Chondrocyte (in vitro differentiated cells): ENCODE measurements around the gene GTPBP6. TPM values are rescaled to one million over a fixed set of nuclear protein-coding genes. Genes with fewer than 3 reads are reported as not detected.
A peak's percentile ranks its signal among the peaks of the same experiment; 100 is the strongest.

Source experiments
- DNase-seq: peaks from one replicate; pipeline ENCODE4 v3.0.0; 2021; ENCODE audit warnings: mixed read lengths, low spot score
- H3K27ac Mint-ChIP-seq: one replicate; pipeline ENCODE4 v1.8.0; 2021; ENCODE audit warnings: mild to moderate bottlenecking, moderate library complexity, mixed read lengths; ENCODE audit not compliant: unreplicated experiment
- H3K27me3 Mint-ChIP-seq: 2 replicates; pipeline ENCODE4 v1.8.0; 2021; ENCODE audit warnings: low read depth, mixed read lengths
- H3K36me3 Mint-ChIP-seq: 2 replicates; pipeline ENCODE4 v1.8.0; 2021; ENCODE audit warnings: low read depth, mixed read lengths
- H3K4me1 Mint-ChIP-seq: 2 replicates; pipeline ENCODE4 v1.8.0; 2021; ENCODE audit warnings: low read depth, mild to moderate bottlenecking, mixed read lengths
- H3K4me3 Mint-ChIP-seq: one replicate; pipeline ENCODE4 v1.8.0; 2021; ENCODE audit warnings: mild to moderate bottlenecking, moderate library complexity, mixed read lengths; ENCODE audit not compliant: unreplicated experiment
- H3K9me3 Mint-ChIP-seq: 2 replicates; pipeline ENCODE4 v1.8.0; 2021; ENCODE audit warnings: low read depth, mixed read lengths
- CTCF ChIP-seq: fragments of 200-600 bp; sonication (generic); IDR thresholded peaks from 2 replicates; pipeline ENCODE4 v1.5.0; 2021; ENCODE audit warnings: antibody characterized with exemption, mild to moderate bottlenecking, moderate library complexity
- total RNA-seq: library from RNA; stranded (reverse); gene quantifications from 3 replicates; pipeline ENCODE4 v1.2.1, GENCODE V29; 2021

Gene GTPBP6
- total RNA-seq, 1 donor from 2014 or later, result 37.6 TPM

DNA sequence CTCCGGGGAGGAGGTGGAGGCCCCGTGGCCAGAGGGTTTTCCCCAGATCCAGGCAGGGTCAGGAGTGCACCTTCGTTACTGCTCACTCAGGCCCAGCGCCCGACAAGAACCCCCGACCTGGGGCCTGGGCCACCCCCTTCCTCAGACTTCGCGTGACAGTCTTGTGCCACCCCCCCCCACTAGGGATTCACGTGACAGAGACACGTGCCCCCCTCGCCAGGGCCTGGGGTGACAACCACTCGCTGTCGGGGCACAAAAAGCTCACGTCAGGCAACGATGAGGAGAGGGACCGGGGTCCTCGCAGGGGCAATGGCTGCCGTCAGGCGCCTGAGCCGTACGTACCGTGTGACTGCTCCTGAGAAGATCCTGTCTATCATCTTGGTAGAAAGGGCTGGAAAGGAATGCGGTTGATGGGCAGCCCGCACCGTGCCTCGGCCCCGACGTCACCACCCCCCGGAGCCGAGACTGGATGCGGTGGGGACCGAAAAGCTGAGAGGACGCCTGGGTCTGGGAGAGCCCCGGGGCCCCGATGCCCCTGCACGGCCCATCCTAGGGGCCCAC lies 23.0 kb upstream of the GTPBP6 start:
- no peak for TF ChIP-seq CTCF
- H3K4me1 Mint-ChIP-seq, result no peaks in the 10 kb centered on the region
- no peak overlapping the region for H3K27ac Mint-ChIP-seq
- no peak overlapping the region for H3K4me3 Mint-ChIP-seq
- no peak for DNase-seq
- peaks cover 1% of the 10 kb centered on the region for H3K9me3 Mint-ChIP-seq
- peaks cover 18% of the 10 kb centered on the region for H3K36me3 Mint-ChIP-seq
- no peaks in the 10 kb centered on the region for H3K27me3 Mint-ChIP-seq

DNA sequence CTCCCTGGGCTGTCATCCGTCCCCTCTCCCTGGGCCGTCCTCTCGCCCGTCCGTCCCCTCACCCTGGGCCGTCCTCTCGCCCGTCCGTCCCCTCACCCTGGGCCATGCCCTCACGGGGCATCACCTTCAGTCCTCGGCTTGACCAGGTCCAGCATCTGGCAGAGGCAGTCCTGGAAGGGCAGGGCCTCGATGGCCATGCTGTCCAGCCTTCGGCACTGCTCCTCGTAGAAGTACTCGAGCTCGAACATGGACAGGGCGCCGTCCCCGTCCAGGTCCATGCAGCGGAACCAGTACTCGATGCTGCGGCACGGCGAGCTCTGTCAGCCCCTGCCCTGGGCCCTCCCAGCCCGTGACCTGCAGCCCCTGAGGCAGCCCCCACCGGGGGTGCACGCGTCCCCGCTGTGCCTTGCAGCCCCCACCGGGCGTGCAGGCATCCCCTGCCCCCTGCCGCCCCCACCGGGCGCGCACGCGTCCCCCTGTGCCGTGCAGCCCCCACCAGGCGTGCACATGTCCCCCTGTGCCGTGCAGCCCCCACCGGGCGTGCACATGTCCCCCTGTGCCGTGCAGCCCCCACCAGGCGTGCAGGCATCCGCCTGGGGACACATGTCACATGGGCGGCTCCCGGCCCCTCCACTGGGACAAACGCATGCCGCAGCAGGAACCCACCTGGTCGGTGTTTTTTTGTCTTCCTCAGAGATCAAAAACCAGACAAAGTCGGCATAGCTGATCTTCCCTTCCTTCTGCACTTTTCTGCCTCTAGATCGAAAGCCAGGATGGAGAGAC lies 22.2 kb upstream of the GTPBP6 start:
- Mint-ChIP-seq H3K36me3 (peaks cover 24% of the 10 kb centered on the region), H3K4me1 (no peaks in the 10 kb centered on the region), H3K4me3 (no peak overlapping the region), H3K27me3 (no peaks in the 10 kb centered on the region), H3K27ac (peak overlapping the region; percentile 49), H3K9me3 (peaks cover 6% of the 10 kb centered on the region)
- no peak for TF ChIP-seq CTCF
- peak; percentile 94 for DNase-seq

DNA sequence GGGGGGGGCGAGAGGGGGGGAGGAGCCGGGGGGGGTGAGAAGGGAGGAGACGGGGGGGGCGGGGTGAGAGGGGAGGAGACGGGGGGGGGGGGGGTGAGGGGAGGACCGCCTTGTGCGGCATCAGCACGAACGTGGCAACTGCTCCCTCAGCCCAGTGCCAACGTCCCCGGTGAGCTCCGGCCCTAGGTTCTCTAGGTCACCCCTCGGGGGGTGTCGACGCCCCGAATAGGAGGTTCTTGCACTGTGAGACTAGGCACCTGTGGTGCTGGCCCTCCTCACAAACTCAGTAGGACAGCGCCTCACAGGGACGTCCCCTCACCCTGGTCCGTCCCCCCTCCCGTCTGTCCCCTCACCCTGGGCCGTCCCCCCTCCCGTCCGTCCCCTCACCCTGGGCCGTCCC lies 21.5 kb upstream of the GTPBP6 start:
- DNase-seq, result no peak
- H3K36me3 Mint-ChIP-seq, result peaks cover 24% of the 10 kb centered on the region
- no peak overlapping the region for H3K4me3 Mint-ChIP-seq
- H3K9me3 Mint-ChIP-seq, result peaks cover 6% of the 10 kb centered on the region
- TF ChIP-seq CTCF, result no peak
- H3K27me3 Mint-ChIP-seq, result no peaks in the 10 kb centered on the region
- no peaks in the 10 kb centered on the region for H3K4me1 Mint-ChIP-seq
- H3K27ac Mint-ChIP-seq, result no peak overlapping the region

- DNase-seq, result peak; percentile 92
- no peak for TF ChIP-seq CTCF
- Mint-ChIP-seq H3K9me3 (peaks cover 6% of the 10 kb centered on the region), H3K27me3 (no peaks in the 10 kb centered on the region), H3K4me3 (no peak overlapping the region), H3K36me3 (peaks cover 24% of the 10 kb centered on the region), H3K27ac (no peak overlapping the region), H3K4me1 (no peaks in the 10 kb centered on the region)
Observed at GRCh38 chrX:338836-339400, 20.3 kb upstream of the GTPBP6 start.

GRCh38 chrX:338281-338835 lies 19.8 kb upstream of the GTPBP6 start:
- H3K27me3 Mint-ChIP-seq, result no peaks in the 10 kb centered on the region
- H3K4me1 Mint-ChIP-seq, result no peaks in the 10 kb centered on the region
- no peak overlapping the region for H3K27ac Mint-ChIP-seq
- peak; percentile 94 for DNase-seq
- H3K9me3 Mint-ChIP-seq, result peaks cover 6% of the 10 kb centered on the region
- no peak overlapping the region for H3K4me3 Mint-ChIP-seq
- TF ChIP-seq CTCF, result no peak
- peaks cover 24% of the 10 kb centered on the region for H3K36me3 Mint-ChIP-seq
